ENCODE results near the gene BRI3BP. TPM values are rescaled to one million over a fixed set of nuclear protein-coding genes. Genes with fewer than 3 reads are reported as not detected.
A peak's percentile ranks its signal among the peaks of the same experiment; 100 is the strongest.

BRI3BP gene
- total RNA-seq, 1 donor from 2014 or later, result 1.5 TPM

DNA sequence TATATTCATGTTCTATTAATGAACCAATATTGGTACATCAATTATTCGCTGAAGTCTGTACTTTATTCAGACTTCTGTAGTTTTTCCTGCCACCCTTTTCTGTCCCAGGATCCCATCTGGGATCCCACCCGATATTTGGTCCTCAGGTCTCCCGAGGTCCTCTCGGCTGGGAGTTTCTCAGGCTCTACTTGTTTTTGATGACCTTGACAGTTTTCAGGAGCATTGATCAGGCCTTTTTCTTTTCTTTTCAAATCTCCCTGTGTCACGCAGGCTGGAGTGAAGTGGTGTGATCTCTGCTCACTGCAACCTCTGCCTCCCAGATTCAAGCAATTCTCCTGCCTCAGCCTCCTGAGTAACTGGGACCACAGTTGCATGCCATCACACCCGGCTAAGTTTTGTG lies 11.2 kb downstream of the BRI3BP start:
- Mint-ChIP-seq H3K4me1 (ENCODE audit: low read depth, unreplicated experiment) (no peaks in the 10 kb centered on the region), H3K4me3 (ENCODE audit: unreplicated experiment) (no peak overlapping the region), H3K36me3 (ENCODE audit: unreplicated experiment) (no peaks in the 10 kb centered on the region), H3K27me3 (ENCODE audit: unreplicated experiment) (peaks cover 2% of the 10 kb centered on the region), H3K9me3 (ENCODE audit: unreplicated experiment) (no peaks in the 10 kb centered on the region), H3K27ac (ENCODE audit: unreplicated experiment) (no peak overlapping the region)
- TF ChIP-seq CTCF (IDR thresholded peaks at IDR 0.05; ENCODE audit: partially characterized antibody, unreplicated experiment), result no peak
- DNase-seq, result no peak

DNA sequence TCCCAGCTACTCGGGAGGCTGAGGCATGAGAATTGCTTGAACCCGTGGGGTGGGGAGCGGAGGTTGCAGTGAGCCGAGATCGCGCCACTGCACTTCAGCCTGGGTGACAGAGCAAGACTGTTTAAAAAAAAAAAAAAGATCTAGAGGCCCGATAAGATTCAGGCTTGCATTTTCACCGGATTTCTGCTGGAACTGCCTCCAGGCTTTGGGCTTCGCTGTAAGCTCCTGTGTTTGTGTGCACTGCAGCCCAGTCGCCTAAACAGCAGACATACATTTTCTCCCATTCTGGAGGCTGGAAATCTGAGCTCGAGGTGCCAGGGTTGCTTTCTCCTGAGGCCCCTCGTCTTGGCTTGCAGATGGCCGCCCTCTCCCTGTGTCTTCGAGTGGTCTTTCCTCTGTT lies 12.2 kb downstream of the BRI3BP start:
- H3K4me1 Mint-ChIP-seq (ENCODE audit: low read depth, unreplicated experiment), result no peaks in the 10 kb centered on the region
- no peaks in the 10 kb centered on the region for H3K9me3 Mint-ChIP-seq (ENCODE audit: unreplicated experiment)
- H3K36me3 Mint-ChIP-seq (ENCODE audit: unreplicated experiment), result no peaks in the 10 kb centered on the region
- DNase-seq, result no peak
- H3K4me3 Mint-ChIP-seq (ENCODE audit: unreplicated experiment), result no peak overlapping the region
- H3K27ac Mint-ChIP-seq (ENCODE audit: unreplicated experiment), result no peak overlapping the region
- peaks cover 2% of the 10 kb centered on the region for H3K27me3 Mint-ChIP-seq (ENCODE audit: unreplicated experiment)
- no peak for TF ChIP-seq CTCF (IDR thresholded peaks at IDR 0.05; ENCODE audit: partially characterized antibody, unreplicated experiment)

- Mint-ChIP-seq H3K4me1 (ENCODE audit: low read depth, unreplicated experiment) (no peaks in the 10 kb centered on the region), H3K4me3 (ENCODE audit: unreplicated experiment) (no peak overlapping the region)
- DNase-seq, result no peak
Observed at GRCh38 chr12:125006365-125006764, 12.9 kb downstream of the BRI3BP start.

DNA sequence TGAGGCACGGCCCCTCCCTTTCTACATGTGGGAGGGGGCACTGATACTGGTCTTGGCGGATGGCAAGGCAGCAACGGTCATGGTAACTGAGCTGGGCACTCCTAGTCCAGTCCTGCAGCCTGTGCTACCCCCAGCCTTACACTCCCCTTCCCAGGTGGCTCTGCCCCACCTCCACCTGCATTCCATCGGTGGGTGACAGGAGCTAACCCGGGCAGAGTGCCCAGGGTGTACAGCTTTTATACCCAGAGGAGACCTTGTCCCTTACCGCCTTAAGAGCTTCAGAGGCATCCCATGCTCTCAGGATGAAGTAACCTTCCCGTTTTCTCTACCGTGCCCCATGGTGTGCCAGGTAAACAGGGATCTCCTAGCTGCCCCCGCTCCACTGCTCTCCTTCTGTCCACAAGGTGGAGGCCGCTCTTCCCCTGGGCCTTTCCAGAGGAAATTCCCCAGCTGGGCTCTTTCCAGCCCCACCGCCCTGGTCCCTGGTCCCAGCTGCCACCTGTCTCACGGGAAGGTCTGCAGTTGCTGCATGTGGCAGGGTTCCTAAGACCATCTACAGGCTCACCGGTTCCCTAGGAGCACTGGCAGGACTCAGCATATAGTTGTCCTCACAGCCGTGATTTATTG lies 20.5 kb downstream of the BRI3BP start:
- Mint-ChIP-seq H3K9me3 (ENCODE audit: unreplicated experiment) (no peaks in the 10 kb centered on the region), H3K4me3 (ENCODE audit: unreplicated experiment) (no peak overlapping the region), H3K4me1 (ENCODE audit: low read depth, unreplicated experiment) (peaks cover 10% of the 10 kb centered on the region), H3K27ac (ENCODE audit: unreplicated experiment) (no peak overlapping the region), H3K36me3 (ENCODE audit: unreplicated experiment) (peaks cover 4% of the 10 kb centered on the region), H3K27me3 (ENCODE audit: unreplicated experiment) (peaks cover 1% of the 10 kb centered on the region)
- peak; percentile 36 for DNase-seq
- no peak for TF ChIP-seq CTCF (IDR thresholded peaks at IDR 0.05; ENCODE audit: partially characterized antibody, unreplicated experiment)

More at GRCh38 chr12:125006365-125006764, 12.9 kb downstream of the BRI3BP start:
- Mint-ChIP-seq H3K27ac (ENCODE audit: unreplicated experiment) (no peak overlapping the region), H3K27me3 (ENCODE audit: unreplicated experiment) (peaks cover 2% of the 10 kb centered on the region), H3K36me3 (ENCODE audit: unreplicated experiment) (no peaks in the 10 kb centered on the region), H3K9me3 (ENCODE audit: unreplicated experiment) (no peaks in the 10 kb centered on the region)
- no peak for TF ChIP-seq CTCF (IDR thresholded peaks at IDR 0.05; ENCODE audit: partially characterized antibody, unreplicated experiment)

DNA sequence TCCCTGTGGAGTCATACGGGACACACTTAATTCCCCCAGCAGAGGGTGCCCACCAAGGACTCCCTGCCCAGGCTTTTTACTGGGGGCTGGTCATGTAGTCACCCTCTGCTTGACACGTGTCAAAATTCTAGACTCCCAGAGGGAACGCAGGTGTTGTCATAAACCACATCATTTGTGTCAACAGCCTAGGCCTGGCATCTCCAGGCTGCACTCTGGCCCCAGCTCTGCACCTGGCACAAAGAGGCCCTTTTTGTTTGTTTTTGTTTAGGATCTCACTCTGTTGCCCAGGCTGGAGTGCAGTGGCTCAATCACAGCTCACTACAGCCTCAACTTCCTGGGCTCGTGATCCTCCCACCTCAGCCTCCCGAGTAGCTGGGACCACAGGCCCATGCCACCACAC lies 21.1 kb downstream of the BRI3BP start:
- no peak overlapping the region for H3K4me3 Mint-ChIP-seq (ENCODE audit: unreplicated experiment)
- peaks cover 2% of the 10 kb centered on the region for H3K9me3 Mint-ChIP-seq (ENCODE audit: unreplicated experiment)
- no peak for TF ChIP-seq CTCF (IDR thresholded peaks at IDR 0.05; ENCODE audit: partially characterized antibody, unreplicated experiment)
- no peak overlapping the region for H3K27ac Mint-ChIP-seq (ENCODE audit: unreplicated experiment)
- peaks cover 4% of the 10 kb centered on the region for H3K36me3 Mint-ChIP-seq (ENCODE audit: unreplicated experiment)
- peaks cover 1% of the 10 kb centered on the region for H3K27me3 Mint-ChIP-seq (ENCODE audit: unreplicated experiment)
- DNase-seq, result no peak
- H3K4me1 Mint-ChIP-seq (ENCODE audit: low read depth, unreplicated experiment), result peaks cover 10% of the 10 kb centered on the region
